H1 (cell line): Measurements from ENCODE around the gene BTD. TPM values are rescaled to one million over a fixed set of nuclear protein-coding genes. Genes with fewer than 3 reads are reported as not detected.

Source experiments
- CTCF ChIA-PET: fragments of 300-600 bp; sonication (Branson Sonifier 250); formaldehyde crosslinking; loops from one replicate; lab custom pipeline; 2021; ENCODE audit not compliant: partially characterized antibody; lab: Charles Lee
- POLR2A ChIA-PET: fragments of 300-600 bp; sonication (Branson Sonifier 250); formaldehyde crosslinking; loops from one replicate; lab custom pipeline; 2021; ENCODE audit warnings: inconsistent platforms; ENCODE audit not compliant: partially characterized antibody; lab: Charles Lee
- DNase-seq, 2 experiments: peaks; one replicate each; pipeline versions ENCODE4 v3.0.0 to v3.0.0-alpha.2; 2010 to 2022; ENCODE audit warnings: low spot score in 2 of 2, low read depth in 1 of 2, mixed read lengths in 1 of 2
- FAIRE-seq: peaks from 2 replicates; lab custom pipeline; 2011; peaks lifted over from hg19 to GRCh38; lab: Jason Lieb, UNC
- H2AFZ ChIP-seq: 2 replicates; pipeline ENCODE4 v1.8.1; 2012; ENCODE audit warnings: low read length, inconsistent platforms
- H2AK5ac ChIP-seq: 2 replicates; pipeline ENCODE4 v1.6.1; 2013; ENCODE audit warnings: low read depth, low read length
- H2BK120ac ChIP-seq: replicated peaks from 2 replicates; pipeline ENCODE3; 2013; ENCODE audit warnings: low read depth, low read length, inconsistent platforms
- H2BK12ac ChIP-seq: 2 replicates; pipeline ENCODE4 v1.6.1; 2013; ENCODE audit warnings: low read depth, low read length
- H2BK15ac ChIP-seq: 2 replicates; pipeline ENCODE4 v1.6.1; 2013; ENCODE audit warnings: low read length
- H2BK20ac ChIP-seq: 2 replicates; pipeline ENCODE4 v1.6.1; 2013; ENCODE audit warnings: low read length
- H2BK5ac ChIP-seq: 2 replicates; pipeline ENCODE4 v1.6.1; 2013; ENCODE audit warnings: low read depth, low read length
- H3K14ac ChIP-seq: 2 replicates; pipeline ENCODE4 v1.6.1; 2013; ENCODE audit warnings: inconsistent platforms; ENCODE audit not compliant: insufficient read length
- H3K18ac ChIP-seq: 2 replicates; pipeline ENCODE4 v1.6.1; 2013; ENCODE audit warnings: low read length; ENCODE audit errors: extremely low read depth
- H3K23ac ChIP-seq: 2 replicates; pipeline ENCODE4 v1.6.1; 2013; ENCODE audit warnings: inconsistent platforms; ENCODE audit not compliant: insufficient read length
- H3K23me2 ChIP-seq: 2 replicates; pipeline ENCODE4 v1.6.1; 2013; ENCODE audit warnings: low read depth, low read length
- H3K27ac ChIP-seq: 2 replicates; pipeline ENCODE4 v1.6.1; 2011; ENCODE audit warnings: low read depth, low read length, inconsistent platforms
- H3K27me3 ChIP-seq, 4 experiments: replicated peaks in 1 of 4; 1 replicate in 1 of 4; 2 replicates in 3 of 4; pipeline versions ENCODE4 v1.6.1 to v1.8.1; 2011 to 2013; ENCODE audit warnings: low read length in 3 of 4, mild to moderate bottlenecking in 3 of 4, inconsistent platforms in 2 of 4, mixed read lengths in 2 of 4, moderate library complexity in 1 of 4; ENCODE audit not compliant: control insufficient read depth in 3 of 4, insufficient read depth in 3 of 4; ENCODE audit errors: extremely low read depth in 1 of 4
- H3K36me3 ChIP-seq, 4 experiments: 2 replicates each; pipeline versions ENCODE4 v1.6.1 to v1.8.1; 2011 to 2013; ENCODE audit warnings: mild to moderate bottlenecking in 4 of 4, low read length in 3 of 4, moderate library complexity in 2 of 4, control low read depth in 1 of 4, inconsistent platforms in 1 of 4; ENCODE audit not compliant: insufficient read depth in 4 of 4, control insufficient read depth in 2 of 4
- H3K4ac ChIP-seq: replicated peaks from 2 replicates; pipeline ENCODE3; 2013; ENCODE audit warnings: low read length, low read depth, mixed read lengths, inconsistent platforms; ENCODE audit not compliant: insufficient read length
- H3K4me1 ChIP-seq, 4 experiments: replicated peaks in 1 of 4; 1 replicate in 1 of 4; 2 replicates in 3 of 4; pipeline versions ENCODE4 v1.6.1 to v1.8.1; 2011 to 2013; ENCODE audit warnings: low read length in 3 of 4, inconsistent platforms in 2 of 4, mixed read lengths in 1 of 4; ENCODE audit not compliant: insufficient read depth in 4 of 4, control insufficient read depth in 3 of 4
- H3K4me2 ChIP-seq, 2 experiments: 2 replicates each; pipeline versions ENCODE4 v1.6.1 to v1.8.1; 2011 to 2013; ENCODE audit warnings: low read depth in 2 of 2, low read length in 2 of 2, control low read depth in 1 of 2, inconsistent platforms in 1 of 2, mild to moderate bottlenecking in 1 of 2; ENCODE audit not compliant: insufficient read depth in 1 of 2
- H3K4me3 ChIP-seq, 4 experiments: fragments of 200-600, 300-600 bp in 1 of 4; sonication (generic), shearing (Covaris generic), sonication (Bioruptor Twin) in 1 of 4; 2 replicates each; pipeline versions ENCODE4 v1.5.1 to v1.8.1; 2011 to 2016; ENCODE audit warnings: low read length in 4 of 4, low read depth in 3 of 4, control low read depth in 2 of 4, inconsistent platforms in 2 of 4, mild to moderate bottlenecking in 2 of 4, mixed read lengths in 1 of 4, moderate library complexity in 1 of 4; ENCODE audit not compliant: insufficient read depth in 2 of 4; ENCODE audit errors: extremely low read depth in 1 of 4
- H3K56ac ChIP-seq: replicated peaks from 2 replicates; pipeline ENCODE3; 2013; ENCODE audit warnings: low read depth, mild to moderate bottlenecking, mixed read lengths, low read length, inconsistent platforms; ENCODE audit not compliant: insufficient read length
- H3K79me1 ChIP-seq: 2 replicates; pipeline ENCODE4 v1.6.1; 2013; ENCODE audit warnings: low read depth, low read length, control low read depth
- H3K79me2 ChIP-seq, 2 experiments: 2 replicates each; pipeline versions ENCODE4 v1.6.1 to v1.8.1; 2012 to 2013; ENCODE audit warnings: low read length in 2 of 2, mild to moderate bottlenecking in 2 of 2, inconsistent platforms in 1 of 2; ENCODE audit not compliant: insufficient read depth in 2 of 2, control insufficient read depth in 1 of 2
- H3K9ac ChIP-seq, 4 experiments: replicated peaks in 1 of 4; 1 replicate in 1 of 4; 2 replicates in 3 of 4; pipeline versions ENCODE4 v1.6.1 to v1.8.1; 2011 to 2013; ENCODE audit warnings: low read depth in 3 of 4, low read length in 3 of 4, control low read depth in 2 of 4, mild to moderate bottlenecking in 2 of 4, moderate library complexity in 2 of 4, inconsistent platforms in 1 of 4; ENCODE audit errors: extremely low read depth in 1 of 4
- H3K9me3 ChIP-seq, 2 experiments: 2 replicates each; pipeline versions ENCODE4 v1.6.1 to v1.8.1; 2012 to 2013; ENCODE audit warnings: mild to moderate bottlenecking in 2 of 2, moderate library complexity in 2 of 2, control low read depth in 1 of 2, inconsistent platforms in 1 of 2, low read depth in 1 of 2, low read length in 1 of 2, mixed read lengths in 1 of 2; ENCODE audit not compliant: insufficient read depth in 2 of 2
- H4K20me1 ChIP-seq, 2 experiments: replicated peaks in 1 of 2; 2 replicates each; pipeline versions ENCODE3 to v1.8.1; 2011 to 2013; ENCODE audit warnings: inconsistent platforms in 2 of 2, low read length in 2 of 2, mild to moderate bottlenecking in 1 of 2; ENCODE audit not compliant: insufficient read depth in 2 of 2, control insufficient read depth in 1 of 2
- H4K5ac ChIP-seq: 2 replicates; pipeline ENCODE4 v1.6.1; 2013; ENCODE audit warnings: low read length, low read depth, mixed read lengths, inconsistent platforms; ENCODE audit not compliant: insufficient read length
- H4K8ac ChIP-seq: 2 replicates; pipeline ENCODE4 v1.8.0; 2013; ENCODE audit warnings: mild to moderate bottlenecking, moderate library complexity, low read length, inconsistent platforms; ENCODE audit not compliant: insufficient read depth; ENCODE audit errors: extremely low read depth
- H4K91ac ChIP-seq: replicated peaks from 2 replicates; pipeline ENCODE3; 2013; ENCODE audit warnings: low read length, mixed read lengths, inconsistent platforms; ENCODE audit not compliant: insufficient read length
- SP4 ChIP-seq: IDR thresholded peaks from 2 replicates; pipeline ENCODE4 v1.6.1; 2012; ENCODE audit warnings: low read length, inconsistent platforms
- WGBS, 2 experiments: shearing (Covaris generic) in 1 of 2; methylation state at CpG; one replicate each; pipeline versions ENCODE4 v1.1.6 to v1.1.7; 2013 to 2015; ENCODE audit warnings: low lambda C conversion rate in 2 of 2, mixed read lengths in 2 of 2, inconsistent platforms in 1 of 2, low coverage in 1 of 2, missing lambda C conversion rate in 1 of 2; ENCODE audit not compliant: insufficient replicate concordance in 2 of 2, insufficient coverage in 1 of 2, insufficient read length in 1 of 2; ENCODE audit errors: extremely low coverage in 1 of 2, missing lambda C conversion rate in 1 of 2; 5-methylcytosine and 5-hydroxymethylcytosine counted together
- polyA plus RNA-seq, 7 experiments: library from polyadenylated mRNA; depleted of rRNA in 3 of 7; stranded (reverse) in 5 of 7; unstranded in 2 of 7; fragments of >200 nt in 5 of 7; fragments of 200-250 nt in 2 of 7; gene quantifications; 1 replicate in 5 of 7; 2 replicates in 1 of 7; 4 replicates in 1 of 7; pipeline versions ENCODE4 v1.2.1 to v1.2.3, GENCODE V29; 2011 to 2013; ENCODE audit warnings: missing spikeins in 2 of 7, mixed read lengths in 2 of 7
- total RNA-seq: library from RNA; stranded (reverse); fragmentation: NEBNext Ultra II Directional; extraction: Animal tissue kit (Norgen Biotek cat#: 25700); gene quantifications from 2 replicates; pipeline ENCODE4 v1.2.1, GENCODE V29; 2021

The BTD gene
- total and polyA plus RNA-seq, 2 of the 8 experiments (the other 6 are each of a cell fraction or from before 2014, with no cell fraction given), result 21.8 to 36.7 TPM

- no peaks in the 10 kb centered on the region for H4K20me1 ChIP-seq
- H2AK5ac ChIP-seq, result no peak overlapping the region
- no peaks in the 10 kb centered on the region for H3K79me1 ChIP-seq
- H3K27me3 ChIP-seq, result no peaks in the 10 kb centered on the region
- no peak overlapping the region for H3K14ac ChIP-seq
- DNase-seq (no peak), FAIRE-seq (no peak)
- no peak overlapping the region for H4K91ac ChIP-seq
- no peak overlapping the region for H3K4me3 ChIP-seq
- CTCF ChIA-PET, result no interaction called here
- no peak overlapping the region for H2BK15ac ChIP-seq
- H4K5ac ChIP-seq, result no peak overlapping the region
- no peak overlapping the region for H3K18ac ChIP-seq
- H3K9me3 ChIP-seq, result peaks cover 0 to 3% of the 10 kb centered on the region in 2 experiments; a peak in 1 of 4 replicates
- H2AFZ ChIP-seq, result no peak overlapping the region
- H3K4ac ChIP-seq, result no peak overlapping the region
- no peak overlapping the region for H2BK12ac ChIP-seq
- 76% methylated on average over 8 of the region's 8 CpGs; no CpG with 5 or more reads in 1 of the 2 experiments for WGBS, 2 experiments
- no peak overlapping the region for H2BK120ac ChIP-seq
- no peaks in the 10 kb centered on the region for H3K4me1 ChIP-seq
- H3K23me2 ChIP-seq, result no peaks in the 10 kb centered on the region
- no peak overlapping the region for H4K8ac ChIP-seq
- no peak overlapping the region for H3K56ac ChIP-seq
- peaks cover 0 to 43% (median 10%) of the 10 kb centered on the region in 4 experiments; a peak in 6 of 8 replicates for H3K36me3 ChIP-seq
- H3K27ac ChIP-seq, result no peak overlapping the region
- H3K23ac ChIP-seq, result no peak overlapping the region
- POLR2A ChIA-PET, result no interaction called here
- no peak overlapping the region for H2BK20ac ChIP-seq
- TF ChIP-seq SP4, result no peak
- no peaks in the 10 kb centered on the region for H3K79me2 ChIP-seq
- H3K4me2 ChIP-seq, result no peak overlapping the region
- H2BK5ac ChIP-seq, result no peak overlapping the region
- H3K9ac ChIP-seq, result no peak overlapping the region
Observed at GRCh38 chr3:15592968-15593367, 8.6 kb upstream of the BTD start.
